CD14-positive monocyte (primary cell): Measurements from ENCODE around the gene CSTB. TPM values are rescaled to one million over a fixed set of nuclear protein-coding genes. Genes with fewer than 3 reads are reported as not detected.
A peak's percentile ranks its signal among the peaks of the same experiment; 100 is the strongest.

Experiments used
- DNase-seq, 3 donors: peaks; one replicate each; pipeline ENCODE4 v3.0.0-alpha.2; 2011 to 2022
- H2AFZ ChIP-seq: 2 replicates; pipeline ENCODE4 v1.6.0; 2012; ENCODE audit warnings: mild to moderate bottlenecking, low read depth, low read length, inconsistent platforms; ENCODE audit not compliant: insufficient read depth, poor library complexity, severe bottlenecking
- H3K27ac ChIP-seq, 2 donors: 1 replicate in 1 of 2; 2 replicates in 1 of 2; pipeline ENCODE4 v1.5.1; 2012 to 2013; ENCODE audit warnings: low read length in 2 of 2, control low read depth in 1 of 2, inconsistent platforms in 1 of 2, low read depth in 1 of 2, mild to moderate bottlenecking in 1 of 2
- H3K27me3 ChIP-seq, 2 donors: one replicate each; pipeline versions ENCODE4 v1.6.0 to v1.6.1; 2011 to 2013; ENCODE audit warnings: low read length in 2 of 2; ENCODE audit not compliant: control insufficient read depth in 2 of 2, insufficient read depth in 2 of 2
- H3K36me3 ChIP-seq, 2 donors: replicated peaks in 1 of 2; 1 replicate in 1 of 2; 2 replicates in 1 of 2; pipeline versions ENCODE4 v1.5.1 to v1.6.1; 2012 to 2013; ENCODE audit warnings: low read length in 2 of 2, control low read depth in 1 of 2, inconsistent platforms in 1 of 2, mild to moderate bottlenecking in 1 of 2; ENCODE audit not compliant: insufficient read depth in 2 of 2, control insufficient read depth in 1 of 2
- H3K4me1 ChIP-seq, 2 donors: 1 replicate in 1 of 2; 2 replicates in 1 of 2; pipeline versions ENCODE4 v1.5.1 to v1.6.1; 2012 to 2013; ENCODE audit warnings: low read length in 2 of 2, control low read depth in 1 of 2, inconsistent platforms in 1 of 2, mild to moderate bottlenecking in 1 of 2, moderate library complexity in 1 of 2; ENCODE audit not compliant: insufficient read depth in 2 of 2, control insufficient read depth in 1 of 2
- H3K4me2 ChIP-seq: replicated peaks from 2 replicates; pipeline ENCODE3; 2012; ENCODE audit warnings: low read length, moderate library complexity, mild to moderate bottlenecking; ENCODE audit not compliant: poor library complexity, severe bottlenecking; ENCODE audit errors: extremely low read depth
- H3K4me3 ChIP-seq, 3 experiments: fragments of 200-600 bp in 1 of 3; sonication (generic) in 1 of 3; replicated peaks in 1 of 3; 1 replicate in 2 of 3; 2 replicates in 1 of 3; pipeline ENCODE4 v1.5.1; 2011 to 2013; ENCODE audit warnings: low read length in 3 of 3, mild to moderate bottlenecking in 3 of 3, control low read depth in 2 of 3, low read depth in 2 of 3, inconsistent platforms in 1 of 3, moderate library complexity in 1 of 3
- H3K79me2 ChIP-seq: 2 replicates; pipeline ENCODE4 v1.6.0; 2012; ENCODE audit warnings: mild to moderate bottlenecking, control low read depth, inconsistent platforms, low read length, moderate library complexity; ENCODE audit not compliant: insufficient read depth
- H3K9ac ChIP-seq: 2 replicates; pipeline ENCODE4 v1.6.0; 2017; ENCODE audit warnings: low read length, mild to moderate bottlenecking; ENCODE audit not compliant: insufficient read depth, poor library complexity, severe bottlenecking
- H3K9me3 ChIP-seq, 2 donors: replicated peaks in 1 of 2; 1 replicate in 1 of 2; 2 replicates in 1 of 2; pipeline versions ENCODE4 v1.5.1 to v1.6.1; 2012 to 2013; ENCODE audit warnings: low read length in 2 of 2, control low read depth in 1 of 2; ENCODE audit not compliant: control insufficient read depth in 1 of 2, insufficient read depth in 1 of 2
- H4K20me1 ChIP-seq: 2 replicates; pipeline ENCODE4 v1.6.0; 2012; ENCODE audit warnings: mild to moderate bottlenecking, low read length, control low read depth, moderate library complexity; ENCODE audit not compliant: insufficient read depth
- H3K27ac Mint-ChIP-seq, 7 donors: one replicate each; pipeline ENCODE4 v1.8.0; 2020; ENCODE audit warnings: mild to moderate bottlenecking in 7 of 7, mixed read lengths in 7 of 7, moderate library complexity in 6 of 7, inconsistent platforms in 2 of 7
- H3K27me3 Mint-ChIP-seq, 3 donors: one replicate each; pipeline ENCODE4 v1.8.0; 2021 to 2022; ENCODE audit warnings: low read depth in 3 of 3, mild to moderate bottlenecking in 3 of 3, mixed read lengths in 3 of 3, moderate library complexity in 3 of 3, inconsistent platforms in 1 of 3
- H3K36me3 Mint-ChIP-seq, 2 donors: one replicate each; pipeline ENCODE4 v1.8.0; 2020; ENCODE audit warnings: mixed read lengths in 2 of 2, inconsistent platforms in 1 of 2, mild to moderate bottlenecking in 1 of 2
- H3K4me1 Mint-ChIP-seq: one replicate; pipeline ENCODE4 v1.8.0; 2020; ENCODE audit warnings: mild to moderate bottlenecking, mixed read lengths
- H3K4me3 Mint-ChIP-seq, 2 donors: one replicate each; pipeline ENCODE4 v1.8.0; 2020; ENCODE audit warnings: mild to moderate bottlenecking in 2 of 2, mixed read lengths in 2 of 2, moderate library complexity in 1 of 2
- H3K9me3 Mint-ChIP-seq, 7 donors: one replicate each; pipeline ENCODE4 v1.8.0; 2020 to 2022; ENCODE audit warnings: mixed read lengths in 7 of 7, mild to moderate bottlenecking in 6 of 7, moderate library complexity in 6 of 7, inconsistent platforms in 2 of 7
- WGBS: methylation state at CpG from one replicate; pipeline ENCODE4 v1.1.5; 2013; ENCODE audit warnings: missing lambda C conversion rate; ENCODE audit not compliant: insufficient coverage; 5-methylcytosine and 5-hydroxymethylcytosine counted together
- intact Hi-C, 2 donors: fragments of 100-400 bp; cut with micrococcal nuclease; formaldehyde crosslinking; loops; one replicate each; pipeline versions ENCODE4 v1.15.0 to v1.15.1; 2023
- polyA plus RNA-seq, 3 donors: library from polyadenylated mRNA; depleted of rRNA in 1 of 3; unstranded in 2 of 3; stranded (reverse) in 1 of 3; fragments of 300-500 nt in 2 of 3; fragments of >200 nt in 1 of 3; fragmentation: Illumina TruSeq in 2 of 3; gene quantifications; 1 replicate in 2 of 3; 2 replicates in 1 of 3; pipeline ENCODE4 v1.2.3, GENCODE V29; 2012 to 2021
- TF ChIP-seq, protein P1 (sequence below): fragments of 200-600 bp; IDR thresholded peaks from one replicate; pipeline ENCODE4 v1.8.0; 2022; ENCODE audit warnings: antibody characterized with exemption, mild to moderate bottlenecking

Gene CSTB
- polyA plus RNA-seq, 3 donors, result 73.7 to 120 (median 115) TPM

- DNase-seq, result no peak
- H3K27me3 ChIP-seq, result no peaks in the 10 kb centered on the region
- WGBS, result 98% methylated on average over 7 of the region's 8 CpGs
- H2AFZ ChIP-seq, result no peak overlapping the region
- no peak overlapping the region for H3K4me3 ChIP-seq
- Mint-ChIP-seq H3K27me3 (peaks cover 2 to 5% (median 5%) of the 10 kb centered on the region in 3 donors), H3K4me3 (peak overlapping the region in 1 of 2 donors; percentile 63), H3K4me1 (peaks cover 23% of the 10 kb centered on the region), H3K9me3 (peaks cover 5 to 16% (median 9%) of the 10 kb centered on the region in 7 donors), H3K36me3 (peaks cover 19% of the 10 kb centered on the region in 2 donors), H3K27ac (peak overlapping the region in 2 of 7 donors; percentile 16 to 49)
- peaks cover 12 to 15% of the 10 kb centered on the region in 2 donors for H3K4me1 ChIP-seq
- H3K4me2 ChIP-seq, result no peak overlapping the region
- peaks cover 26% of the 10 kb centered on the region for H4K20me1 ChIP-seq
- H3K27ac ChIP-seq, result no peak overlapping the region
- H3K9me3 ChIP-seq, result peaks cover 0 to 11% of the 10 kb centered on the region in 2 donors
- intact Hi-C loops, result no loop called here
- TF ChIP-seq, protein P1, sequence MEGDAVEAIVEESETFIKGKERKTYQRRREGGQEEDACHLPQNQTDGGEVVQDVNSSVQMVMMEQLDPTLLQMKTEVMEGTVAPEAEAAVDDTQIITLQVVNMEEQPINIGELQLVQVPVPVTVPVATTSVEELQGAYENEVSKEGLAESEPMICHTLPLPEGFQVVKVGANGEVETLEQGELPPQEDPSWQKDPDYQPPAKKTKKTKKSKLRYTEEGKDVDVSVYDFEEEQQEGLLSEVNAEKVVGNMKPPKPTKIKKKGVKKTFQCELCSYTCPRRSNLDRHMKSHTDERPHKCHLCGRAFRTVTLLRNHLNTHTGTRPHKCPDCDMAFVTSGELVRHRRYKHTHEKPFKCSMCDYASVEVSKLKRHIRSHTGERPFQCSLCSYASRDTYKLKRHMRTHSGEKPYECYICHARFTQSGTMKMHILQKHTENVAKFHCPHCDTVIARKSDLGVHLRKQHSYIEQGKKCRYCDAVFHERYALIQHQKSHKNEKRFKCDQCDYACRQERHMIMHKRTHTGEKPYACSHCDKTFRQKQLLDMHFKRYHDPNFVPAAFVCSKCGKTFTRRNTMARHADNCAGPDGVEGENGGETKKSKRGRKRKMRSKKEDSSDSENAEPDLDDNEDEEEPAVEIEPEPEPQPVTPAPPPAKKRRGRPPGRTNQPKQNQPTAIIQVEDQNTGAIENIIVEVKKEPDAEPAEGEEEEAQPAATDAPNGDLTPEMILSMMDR, result no peak
- peaks cover 9 to 17% of the 10 kb centered on the region in 2 donors for H3K36me3 ChIP-seq
- H3K9ac ChIP-seq, result no peak overlapping the region
- H3K79me2 ChIP-seq, result no peaks in the 10 kb centered on the region
Observed at GRCh38 chr21:43768868-43769167, 7.3 kb downstream of the CSTB start.

DNA sequence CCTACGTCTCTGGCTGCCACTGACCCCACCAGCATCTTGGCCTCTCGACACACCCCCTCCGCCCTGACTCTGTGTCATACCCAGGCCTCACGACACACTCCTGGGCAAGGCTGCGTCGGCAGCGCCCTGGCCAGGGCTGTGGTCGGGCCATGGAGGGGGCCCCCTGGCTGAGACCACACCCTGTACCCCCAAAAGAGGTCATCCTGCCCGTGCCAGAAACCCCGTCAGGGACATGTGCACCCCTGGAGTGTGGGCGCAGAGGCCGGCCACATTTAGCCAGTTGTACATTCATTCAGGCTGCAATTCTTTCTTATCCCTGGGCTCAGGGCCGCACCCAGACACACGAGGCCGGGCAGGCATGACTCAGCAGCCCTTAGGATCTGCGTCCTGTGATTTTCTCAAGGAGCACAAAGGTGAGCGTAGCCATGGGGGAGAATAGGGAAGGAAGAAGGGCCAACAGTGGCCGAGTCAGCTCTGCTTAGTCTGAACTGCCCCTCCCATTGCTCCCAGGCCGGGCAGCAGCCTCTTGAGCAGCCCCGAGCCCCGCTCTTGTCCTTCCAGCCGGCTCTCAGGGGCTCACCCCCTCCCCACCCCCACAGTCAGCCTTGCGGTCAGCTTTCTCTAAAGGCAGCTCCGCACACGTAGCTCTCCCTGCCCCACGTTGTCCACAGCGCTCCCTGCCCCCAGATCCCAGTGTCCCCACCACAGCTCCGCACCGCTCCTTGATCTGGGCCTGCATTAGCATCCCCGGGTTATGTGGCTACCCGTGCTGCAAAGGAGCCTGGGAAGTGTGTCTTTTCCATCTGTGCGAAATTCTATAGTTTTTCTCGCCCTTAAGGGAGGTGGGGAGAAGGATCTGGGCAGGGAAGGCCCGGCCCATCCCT is 7.9 kb downstream of the CSTB start:
- TF ChIP-seq, protein P1, result no peak
- H3K79me2 ChIP-seq, result no peaks in the 10 kb centered on the region
- Mint-ChIP-seq H3K4me3 (peak overlapping the region in 1 of 2 donors; percentile 63), H3K36me3 (peaks cover 15 to 19% of the 10 kb centered on the region in 2 donors), H3K9me3 (peaks cover 5 to 16% (median 9%) of the 10 kb centered on the region in 7 donors), H3K4me1 (peaks cover 23% of the 10 kb centered on the region), H3K27me3 (peaks cover 2 to 5% (median 5%) of the 10 kb centered on the region in 3 donors), H3K27ac (peak overlapping the region in 3 of 7 donors; percentile 16 to 69 (median 49))
- no peak overlapping the region for H2AFZ ChIP-seq
- H3K4me3 ChIP-seq, result peak overlapping the region in 1 of 3 experiments; percentile 3
- peaks cover 0 to 11% of the 10 kb centered on the region in 2 donors for H3K9me3 ChIP-seq
- intact Hi-C loops, result no loop called here
- no peak overlapping the region for H3K27ac ChIP-seq
- 62% methylated on average over 32 of the region's 34 CpGs for WGBS
- DNase-seq, result peak; percentile 44 to 69 (median 52)
- peak overlapping the region; percentile 31 for H3K4me2 ChIP-seq
- H3K27me3 ChIP-seq, result no peaks in the 10 kb centered on the region
- peaks cover 3 to 15% of the 10 kb centered on the region in 2 donors for H3K36me3 ChIP-seq
- H4K20me1 ChIP-seq, result peaks cover 21% of the 10 kb centered on the region
- peaks cover 12 to 15% of the 10 kb centered on the region in 2 donors for H3K4me1 ChIP-seq
- no peak overlapping the region for H3K9ac ChIP-seq
